CD4-positive, CD25-positive, alpha-beta regulatory T cell (primary cell): ENCODE data around the gene EID3. TPM values are rescaled to one million over a fixed set of nuclear protein-coding genes. Genes with fewer than 3 reads are reported as not detected.
"Not testable (repeated sequence)": the region's sequence is repeated elsewhere in the genome, so short reads cannot be mapped to it uniquely, and the experiment has no call there.

Experiments used
- ATAC-seq, 2 donors: fragments of 150-1000 bp; cut with Tn5 transposase; one replicate each; pipeline ENCODE4 v1.10.0; 2021; ENCODE audit warnings: low read depth in 2 of 2, moderate number of reproducible peaks in 2 of 2, moderate library complexity in 1 of 2
- DNase-seq, 3 donors: peaks; one replicate each; pipeline versions ENCODE4 v3.0.0 to v3.0.0-alpha.2; 2012 to 2022; ENCODE audit warnings: mixed read lengths in 1 of 3
- H3K27ac ChIP-seq: one replicate; pipeline ENCODE4 v1.7.0; 2013; ENCODE audit warnings: mild to moderate bottlenecking, low read length; ENCODE audit not compliant: insufficient read depth, poor library complexity, severe bottlenecking
- H3K27me3 ChIP-seq: one replicate; pipeline ENCODE4 v1.7.0; 2013; ENCODE audit warnings: low read length; ENCODE audit not compliant: control insufficient read depth, insufficient read depth
- H3K36me3 ChIP-seq: one replicate; pipeline ENCODE4 v1.7.0; 2013; ENCODE audit warnings: mild to moderate bottlenecking, low read length, moderate library complexity; ENCODE audit not compliant: control insufficient read depth, insufficient read depth
- H3K4me1 ChIP-seq: 2 replicates; pipeline ENCODE4 v1.7.0; 2013; ENCODE audit warnings: mild to moderate bottlenecking, low read length; ENCODE audit not compliant: insufficient read depth, control insufficient read depth, poor library complexity, severe bottlenecking
- H3K4me3 ChIP-seq: one replicate; pipeline ENCODE4 v1.7.0; 2013; ENCODE audit warnings: low read depth, mild to moderate bottlenecking, low read length, moderate library complexity
- H3K9me3 ChIP-seq, 2 experiments: 1 replicate in 1 of 2; 2 replicates in 1 of 2; pipeline ENCODE4 v1.7.0; 2013; ENCODE audit warnings: low read length in 2 of 2, mild to moderate bottlenecking in 1 of 2, moderate library complexity in 1 of 2; ENCODE audit not compliant: control insufficient read depth in 2 of 2
- H3K27ac Mint-ChIP-seq, 3 donors: one replicate each; pipeline ENCODE4 v1.8.0; 2020 to 2022; ENCODE audit warnings: mild to moderate bottlenecking in 3 of 3, mixed read lengths in 3 of 3, moderate library complexity in 2 of 3
- H3K27me3 Mint-ChIP-seq: one replicate; pipeline ENCODE4 v1.8.0; 2022; ENCODE audit warnings: mild to moderate bottlenecking, mixed read lengths
- H3K36me3 Mint-ChIP-seq: one replicate; pipeline ENCODE4 v1.8.0; 2020; ENCODE audit warnings: mixed read lengths
- H3K4me1 Mint-ChIP-seq, 4 donors: one replicate each; pipeline ENCODE4 v1.8.0; 2020 to 2022; ENCODE audit warnings: mixed read lengths in 4 of 4, mild to moderate bottlenecking in 1 of 4
- H3K4me3 Mint-ChIP-seq, 4 donors: one replicate each; pipeline ENCODE4 v1.8.0; 2020 to 2022; ENCODE audit warnings: mild to moderate bottlenecking in 4 of 4, mixed read lengths in 4 of 4, moderate library complexity in 3 of 4
- H3K9me3 Mint-ChIP-seq, 7 donors: one replicate each; pipeline ENCODE4 v1.8.0; 2020 to 2022; ENCODE audit warnings: mixed read lengths in 7 of 7, mild to moderate bottlenecking in 3 of 7, moderate library complexity in 2 of 7
- polyA plus RNA-seq, 4 donors: library from polyadenylated mRNA; unstranded; fragments of 300-500 nt; fragmentation: Illumina TruSeq; gene quantifications; one replicate each; pipeline ENCODE4 v1.2.3, GENCODE V29; 2021
- total RNA-seq: library from RNA; stranded (reverse); gene quantifications from one replicate; pipeline ENCODE4 v1.2.3, GENCODE V29; 2022

EID3 gene
- total and polyA plus RNA-seq, 5 donors from 2014 or later: 10.8 to 15.6 (median 14.8) TPM

DNA sequence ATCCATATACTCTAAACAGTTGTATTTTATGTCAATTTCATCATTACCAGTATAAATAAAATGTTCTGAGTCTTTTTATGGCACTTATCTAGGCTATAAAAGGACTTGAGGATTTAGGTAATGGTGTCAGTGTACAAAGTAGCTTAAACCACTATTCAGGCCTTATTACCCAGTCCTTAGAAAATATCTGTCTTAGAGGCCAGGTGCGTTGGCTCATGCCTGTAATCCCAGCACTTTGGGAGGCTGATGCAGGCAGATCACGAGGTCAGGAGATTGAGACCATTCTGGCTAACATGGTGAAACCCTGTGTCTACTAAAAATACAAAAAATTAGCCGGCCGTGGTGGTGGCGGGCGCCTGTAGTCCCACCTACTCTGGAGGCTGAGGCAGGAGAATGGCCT, 24.7 kb downstream of the EID3 start:
- H3K9me3 ChIP-seq, H3K27me3 Mint-ChIP-seq, H3K27me3 ChIP-seq, H3K4me3 Mint-ChIP-seq, H3K4me1 Mint-ChIP-seq, H3K4me3 ChIP-seq, H3K4me1 ChIP-seq, H3K27ac ChIP-seq, H3K9me3 Mint-ChIP-seq, DNase-seq, ATAC-seq, H3K27ac Mint-ChIP-seq: not testable (repeated sequence)
- peaks cover 52% of the 10 kb centered on the region for H3K36me3 ChIP-seq
- peaks cover 29% of the 10 kb centered on the region for H3K36me3 Mint-ChIP-seq

DNA sequence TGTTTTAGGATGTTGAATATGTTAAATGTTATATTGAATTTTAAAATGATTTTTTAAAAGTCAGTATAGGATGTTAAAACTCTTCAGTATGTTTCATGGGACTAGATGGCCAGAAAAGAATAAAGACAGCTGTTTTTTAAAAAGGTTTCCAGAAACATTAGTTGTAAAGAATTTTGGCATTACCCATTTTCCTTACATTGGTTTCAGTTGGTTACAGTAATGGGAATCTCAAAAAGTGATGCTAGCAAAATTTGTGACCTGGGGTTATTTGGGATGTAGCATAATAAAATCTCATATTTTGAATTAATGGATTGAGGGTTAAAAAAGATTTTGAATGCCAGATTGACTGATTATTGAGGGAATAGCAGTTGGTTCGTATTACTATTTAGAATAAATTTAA, 25.3 kb downstream of the EID3 start:
- no peaks in the 10 kb centered on the region for H3K4me1 ChIP-seq
- H3K9me3 Mint-ChIP-seq: no peaks in the 10 kb centered on the region
- no peak overlapping the region for H3K27ac ChIP-seq
- no peak overlapping the region for H3K4me3 ChIP-seq
- no peaks in the 10 kb centered on the region for H3K9me3 ChIP-seq
- H3K4me1 Mint-ChIP-seq: peaks cover 0 to 5% (median 3%) of the 10 kb centered on the region in 4 donors
- H3K36me3 Mint-ChIP-seq: peaks cover 27% of the 10 kb centered on the region
- H3K4me3 Mint-ChIP-seq: no peak overlapping the region
- H3K27me3 ChIP-seq: no peaks in the 10 kb centered on the region
- ATAC-seq (no peak), DNase-seq (no peak)
- H3K27me3 Mint-ChIP-seq: no peaks in the 10 kb centered on the region
- no peak overlapping the region for H3K27ac Mint-ChIP-seq
- H3K36me3 ChIP-seq: peaks cover 56% of the 10 kb centered on the region

DNA sequence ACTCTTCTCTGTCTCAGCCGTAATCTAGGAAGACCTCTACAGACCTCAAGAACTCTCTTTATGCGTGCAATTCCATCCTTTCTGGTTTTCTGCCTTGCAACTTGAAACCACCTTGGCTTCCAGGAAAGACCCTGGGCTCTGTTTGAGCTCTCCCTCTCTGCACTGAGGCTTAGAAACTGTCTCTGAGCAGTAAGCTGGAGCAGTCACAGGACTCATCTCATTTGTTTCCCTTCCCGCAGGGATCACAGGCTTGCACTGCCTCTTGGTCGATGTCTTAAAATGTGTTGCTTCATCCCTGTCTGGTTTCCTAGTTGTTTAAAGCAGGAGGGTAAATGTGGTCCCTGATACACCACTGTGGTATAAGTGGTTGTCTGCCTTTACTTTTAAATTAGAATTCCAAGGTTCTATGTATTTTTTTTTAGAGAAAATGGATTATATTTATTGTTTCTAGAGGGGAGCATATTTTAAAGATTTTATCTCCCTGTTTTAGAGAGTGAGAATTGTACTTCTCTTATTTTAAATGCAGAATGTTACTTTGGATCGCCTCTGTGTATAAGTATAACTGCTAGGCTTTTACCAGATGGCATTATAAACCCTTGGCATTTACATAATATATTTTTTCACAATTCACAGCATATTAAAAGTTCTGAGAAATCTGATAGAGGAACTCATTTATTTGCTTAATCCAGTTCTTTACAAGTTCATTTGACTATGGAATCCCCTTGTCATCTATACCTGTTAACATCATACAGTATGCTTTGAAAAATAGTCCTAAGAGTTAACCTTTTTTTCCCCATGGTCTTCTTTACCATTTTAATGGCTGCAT, 26.4 kb downstream of the EID3 start:
- Histone ChIP-seq H3K27me3 (no peaks in the 10 kb centered on the region), H3K4me1 (no peaks in the 10 kb centered on the region), H3K36me3 (peaks cover 61% of the 10 kb centered on the region), H3K4me3 (no peak overlapping the region), H3K27ac (no peak overlapping the region), H3K9me3 (no peaks in the 10 kb centered on the region)
- DNase-seq: no peak
- Mint-ChIP-seq H3K27ac (peak overlapping the region in 1 of 3 donors; percentile 26), H3K9me3 (no peaks in the 10 kb centered on the region), H3K4me1 (peaks cover 0 to 2% (median under 1%) of the 10 kb centered on the region in 4 donors), H3K4me3 (no peak overlapping the region), H3K27me3 (no peaks in the 10 kb centered on the region), H3K36me3 (peaks cover 25% of the 10 kb centered on the region)
- no peak for ATAC-seq

DNA sequence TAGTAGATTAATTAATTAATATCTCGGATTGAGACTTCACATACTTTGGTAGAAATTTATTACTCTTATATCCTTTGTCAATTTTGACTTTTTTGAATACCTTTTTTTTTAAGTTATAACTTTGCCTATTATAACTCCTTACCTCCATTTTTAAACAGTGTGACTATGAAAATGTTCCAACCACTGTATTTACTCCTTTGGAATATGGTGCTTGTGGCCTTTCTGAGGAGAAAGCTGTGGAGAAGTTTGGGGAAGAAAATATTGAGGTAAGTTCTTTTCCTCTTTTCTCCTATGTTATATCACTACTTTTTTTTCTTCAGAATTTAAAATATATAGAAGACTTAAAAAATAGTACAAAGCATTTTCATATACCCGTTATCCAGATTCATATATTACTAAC, 27.8 kb downstream of the EID3 start:
- H3K4me3 ChIP-seq: no peak overlapping the region
- H3K4me1 ChIP-seq: no peaks in the 10 kb centered on the region
- no peak overlapping the region for H3K4me3 Mint-ChIP-seq
- DNase-seq: no peak
- no peak for ATAC-seq
- no peaks in the 10 kb centered on the region for H3K9me3 ChIP-seq
- peaks cover 56% of the 10 kb centered on the region for H3K36me3 ChIP-seq
- H3K27me3 Mint-ChIP-seq: no peaks in the 10 kb centered on the region
- H3K4me1 Mint-ChIP-seq: peaks cover 0 to 2% (median 0%) of the 10 kb centered on the region in 4 donors
- H3K27ac Mint-ChIP-seq: no peak overlapping the region
- no peaks in the 10 kb centered on the region for H3K27me3 ChIP-seq
- peaks cover 18% of the 10 kb centered on the region for H3K36me3 Mint-ChIP-seq
- H3K27ac ChIP-seq: no peak overlapping the region
- H3K9me3 Mint-ChIP-seq: no peaks in the 10 kb centered on the region

DNA sequence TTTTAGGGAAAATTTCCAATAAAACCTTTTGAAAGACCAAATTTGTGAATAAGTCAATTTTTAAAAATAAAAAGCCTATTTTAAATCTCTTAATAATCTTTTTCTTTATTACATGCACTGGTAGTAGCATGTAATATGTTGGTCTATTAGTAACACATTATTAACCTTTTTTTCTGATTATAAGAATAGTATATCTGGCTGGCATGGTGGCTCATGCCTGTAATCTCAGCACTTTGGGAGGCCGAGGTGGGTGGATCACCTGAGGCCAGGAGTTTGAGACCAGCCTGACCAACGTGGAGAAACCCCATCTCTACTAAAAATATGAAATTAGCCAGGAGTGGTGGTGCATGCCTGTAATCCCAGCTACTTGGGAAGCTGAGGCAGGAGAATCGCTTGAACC, 28.7 kb downstream of the EID3 start:
- H3K27me3 Mint-ChIP-seq, H3K4me3 Mint-ChIP-seq, H3K9me3 ChIP-seq, ATAC-seq, DNase-seq, H3K9me3 Mint-ChIP-seq, H3K27ac Mint-ChIP-seq, H3K27ac ChIP-seq, H3K4me1 Mint-ChIP-seq, H3K27me3 ChIP-seq, H3K4me3 ChIP-seq, H3K4me1 ChIP-seq: not testable (repeated sequence)
- peaks cover 55% of the 10 kb centered on the region for H3K36me3 ChIP-seq
- peaks cover 18% of the 10 kb centered on the region for H3K36me3 Mint-ChIP-seq

DNA sequence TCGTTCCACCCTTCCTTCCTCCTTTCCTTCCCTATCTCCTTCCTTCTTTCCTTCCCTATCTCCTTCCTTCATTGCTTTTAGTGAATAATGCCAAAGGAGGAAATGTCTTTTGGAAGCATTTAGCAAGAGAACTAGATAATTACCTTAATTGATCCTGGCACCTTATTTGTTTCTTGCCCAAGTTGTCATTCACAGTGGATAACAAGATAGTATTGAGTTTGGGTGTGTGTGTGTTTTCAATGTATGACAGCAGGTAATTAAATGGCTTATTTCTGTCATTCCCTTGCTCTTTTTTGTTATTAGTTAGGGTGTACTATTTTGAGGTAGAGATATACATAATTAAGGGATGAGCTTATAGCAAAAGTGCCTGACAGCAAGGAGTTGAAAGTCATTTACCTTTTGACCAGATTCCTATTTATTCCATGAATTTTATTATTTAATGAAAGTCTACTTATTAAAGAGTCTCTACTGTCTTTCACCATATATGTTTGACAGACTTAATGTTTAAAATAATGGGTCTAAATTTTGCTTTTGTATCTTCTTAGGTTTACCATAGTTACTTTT, 30.2 kb downstream of the EID3 start:
- H3K4me3 Mint-ChIP-seq: no peak overlapping the region
- peaks cover 45% of the 10 kb centered on the region for H3K36me3 ChIP-seq
- no peaks in the 10 kb centered on the region for H3K4me1 ChIP-seq
- no peaks in the 10 kb centered on the region for H3K9me3 Mint-ChIP-seq
- no peaks in the 10 kb centered on the region for H3K9me3 ChIP-seq
- H3K27ac ChIP-seq: no peak overlapping the region
- ATAC-seq (no peak), DNase-seq (no peak)
- H3K4me1 Mint-ChIP-seq: peaks cover 0 to 2% (median 0%) of the 10 kb centered on the region in 4 donors
- H3K36me3 Mint-ChIP-seq: peaks cover 14% of the 10 kb centered on the region
- no peaks in the 10 kb centered on the region for H3K27me3 ChIP-seq
- no peak overlapping the region for H3K4me3 ChIP-seq
- no peak overlapping the region for H3K27ac Mint-ChIP-seq
- H3K27me3 Mint-ChIP-seq: no peaks in the 10 kb centered on the region

DNA sequence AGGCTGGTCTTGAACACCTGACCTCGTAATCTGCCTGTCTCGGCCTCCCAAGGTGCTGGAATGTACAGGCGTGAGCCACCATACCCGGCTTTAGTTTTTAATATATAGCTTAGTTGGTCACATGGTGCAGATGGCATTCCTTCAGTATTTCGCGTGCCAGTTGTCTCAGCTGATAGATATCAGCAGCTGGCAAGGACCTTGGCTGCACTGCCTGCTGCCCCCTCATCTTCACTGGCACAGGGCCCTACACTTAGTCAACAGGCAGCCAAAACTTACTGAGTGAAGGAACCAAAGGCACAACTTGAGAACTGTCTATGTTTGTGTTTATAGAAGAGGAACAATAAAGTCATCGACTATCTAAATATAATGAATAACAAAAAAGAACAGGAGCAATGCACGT, 31.0 kb downstream of the EID3 start:
- H3K36me3 ChIP-seq: peaks cover 47% of the 10 kb centered on the region
- no peak for ATAC-seq

DNA sequence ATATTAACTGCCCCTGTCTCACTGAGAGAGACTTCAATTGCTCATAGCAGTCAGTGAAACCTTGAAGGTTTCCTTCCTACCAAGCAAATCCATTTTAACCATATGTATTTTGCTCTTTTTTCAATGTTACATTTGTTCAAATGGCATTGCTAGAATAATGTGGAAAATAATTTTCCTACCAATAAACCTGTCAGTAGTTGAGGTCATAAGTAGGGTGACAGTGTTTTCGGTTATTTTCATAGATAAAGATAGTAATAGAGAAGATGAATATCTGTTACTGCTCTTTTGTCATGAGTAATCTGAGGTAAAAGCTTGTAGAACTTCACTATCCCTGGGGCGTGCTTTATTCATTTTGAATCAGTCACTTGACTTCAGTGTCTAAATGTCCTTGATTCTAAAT, 32.6 kb downstream of the EID3 start:
- Mint-ChIP-seq H3K36me3 (peaks cover 37% of the 10 kb centered on the region), H3K27me3 (no peaks in the 10 kb centered on the region), H3K27ac (no peak overlapping the region), H3K4me1 (no peaks in the 10 kb centered on the region), H3K9me3 (no peaks in the 10 kb centered on the region), H3K4me3 (no peak overlapping the region)
- ATAC-seq (no peak), DNase-seq (no peak)
- Histone ChIP-seq H3K27me3 (no peaks in the 10 kb centered on the region), H3K36me3 (peaks cover 58% of the 10 kb centered on the region), H3K9me3 (no peaks in the 10 kb centered on the region), H3K27ac (no peak overlapping the region), H3K4me1 (no peaks in the 10 kb centered on the region), H3K4me3 (no peak overlapping the region)

More for the DNA sequence above, 31.0 kb downstream of the EID3 start:
- Histone ChIP-seq H3K4me1 (no peaks in the 10 kb centered on the region), H3K9me3 (no peaks in the 10 kb centered on the region), H3K27ac (no peak overlapping the region), H3K4me3 (no peak overlapping the region), H3K27me3 (no peaks in the 10 kb centered on the region)
- Mint-ChIP-seq H3K36me3 (peaks cover 21% of the 10 kb centered on the region), H3K4me1 (no peaks in the 10 kb centered on the region), H3K4me3 (no peak overlapping the region), H3K27ac (no peak overlapping the region), H3K27me3 (no peaks in the 10 kb centered on the region), H3K9me3 (no peaks in the 10 kb centered on the region)
- DNase-seq: no peak
